GM10248 (cell line): ENCODE data around the gene CD180.

Source experiments
- CTCF ChIA-PET: fragments of 300-600 bp; sonication (Branson Sonifier 250); formaldehyde crosslinking; extraction: SDS; loops from one replicate; lab custom pipeline; 2021; ENCODE audit warnings: antibody characterized with exemption; lab: Yijun Ruan, JAX
- POLR2A ChIA-PET: fragments of 350-650 bp; sonication (Branson Sonifier 250); formaldehyde crosslinking; extraction: SDS; loops from one replicate; lab custom pipeline; 2020; ENCODE audit warnings: antibody characterized with exemption; lab: Yijun Ruan, JAX
- DNase-seq: peaks from one replicate; pipeline ENCODE4 v3.0.0; 2012; ENCODE audit errors: extremely low spot score
- CTCF ChIP-seq: IDR thresholded peaks from 2 replicates; pipeline ENCODE4 v1.5.1; 2012; ENCODE audit warnings: mild to moderate bottlenecking, low read depth; ENCODE audit errors: extremely low read depth, missing control alignments, control extremely low read depth

Gene CD180

GRCh38 chr5:67200809-67201562 is 4.4 kb upstream of the CD180 start:
- CTCF ChIA-PET: interaction anchor here (1.1 to 17.8 kb wide), 6 partner anchors 7 to 1052 kb away, joined by 3 to 311 read pairs (median 3); no protein-coding TSS in a partner anchor
- no peak for DNase-seq
- POLR2A ChIA-PET: no interaction called here
- no peak for TF ChIP-seq CTCF

- TF ChIP-seq CTCF: no peak
- CTCF ChIA-PET: interaction anchor here (0.8 to 17.8 kb wide), 3 partner anchors 9 to 33 kb away, joined by 3 to 311 read pairs (median 4); no protein-coding TSS in a partner anchor
- POLR2A ChIA-PET: no interaction called here
- no peak for DNase-seq
These were observed 3.3 kb upstream of the CD180 start for GRCh38 chr5:67199859-67200258.

- ChIA-PET CTCF (interaction anchor here (1.9 to 17.8 kb wide), 2 partner anchors 10 to 32 kb away, joined by 4 to 311 read pairs; no protein-coding TSS in a partner anchor), POLR2A (no interaction called here)
These were observed 2.3 kb upstream of the CD180 start for GRCh38 chr5:67198917-67199316.

GRCh38 chr5:67197536-67197935 is 937 bp upstream of the CD180 start:
- no peak for DNase-seq
- no peak for TF ChIP-seq CTCF
- ChIA-PET POLR2A (no interaction called here), CTCF (interaction anchor here (1.8 to 17.8 kb wide), 5 partner anchors 10 to 40 kb away, joined by 5 to 311 read pairs (median 7); no protein-coding TSS in a partner anchor)

More at GRCh38 chr5:67198917-67199316, 2.3 kb upstream of the CD180 start:
- TF ChIP-seq CTCF: no peak
- no peak for DNase-seq

- no peak for DNase-seq
- CTCF ChIA-PET: interaction anchor here (1.1 to 17.8 kb wide), 5 partner anchors 10 to 29 kb away, joined by 5 to 311 read pairs (median 7); no protein-coding TSS in a partner anchor
- no peak for TF ChIP-seq CTCF
- POLR2A ChIA-PET: no interaction called here
These were observed 958 bp downstream of the CD180 start for GRCh38 chr5:67195406-67196275.

- ChIA-PET POLR2A (no interaction called here), CTCF (interaction anchor here (1.5 kb wide), 1 partner anchor 14 kb away, joined by 6 read pairs; no protein-coding TSS in a partner anchor)
- no peak for DNase-seq
- no peak for TF ChIP-seq CTCF
These were observed 2.4 kb downstream of the CD180 start for GRCh38 chr5:67194166-67194565.
